TTC549 (cell line): ENCODE measurements around the gene RREB1.

Experiments
- FAIRE-seq: peaks from 2 replicates; lab custom pipeline; 2012; peaks lifted over from hg19 to GRCh38; lab: Jason Lieb, UNC

The RREB1 gene

GRCh38 chr6:7126754-7127153 is 19.0 kb downstream of the RREB1 start:
- FAIRE-seq = no peak

DNA sequence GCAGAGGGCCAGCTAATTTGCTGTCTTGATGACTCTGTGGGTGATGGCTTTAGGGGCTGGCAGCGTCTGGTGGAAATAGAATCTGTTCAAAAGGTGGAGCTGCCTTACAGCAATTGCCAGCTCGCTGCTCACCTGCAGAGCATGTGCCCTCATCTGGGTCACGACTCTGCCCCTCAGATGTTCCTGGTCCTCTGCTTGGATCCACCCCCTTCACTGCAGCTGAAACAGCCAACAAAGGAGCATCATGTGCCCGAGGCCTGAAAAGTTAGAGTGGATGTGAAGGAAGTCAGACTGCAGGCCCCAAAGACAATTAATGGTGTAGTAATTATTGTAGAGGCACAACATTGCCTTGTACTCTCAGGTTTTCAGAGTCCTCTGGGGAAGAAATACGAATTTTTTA is 19.9 kb downstream of the RREB1 start:
- FAIRE-seq = no peak

- no peak for FAIRE-seq
Observed at GRCh38 chr6:7129360-7129759, 21.6 kb downstream of the RREB1 start.

GRCh38 chr6:7129784-7130569 is 22.2 kb downstream of the RREB1 start:
- no peak for FAIRE-seq

DNA sequence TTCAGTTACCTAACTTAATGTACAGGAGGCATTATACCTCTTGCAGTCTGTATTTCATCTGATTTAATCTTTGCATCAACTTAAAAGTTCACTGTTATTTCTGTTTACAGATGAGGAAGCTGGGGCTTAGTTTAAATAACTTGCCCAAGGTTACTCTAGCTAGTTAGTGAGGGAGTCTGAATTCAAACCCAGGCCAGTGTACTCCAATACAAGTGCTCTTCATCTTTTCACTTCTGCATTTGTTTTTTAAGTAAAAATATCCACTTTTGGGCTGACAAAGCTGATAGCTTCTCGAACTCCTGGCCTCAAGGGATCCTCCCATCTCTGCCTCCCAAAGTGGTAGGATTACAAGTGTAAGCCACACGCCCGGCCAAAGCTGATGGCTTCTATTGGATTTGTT is 23.6 kb downstream of the RREB1 start:
- FAIRE-seq = no peak

DNA sequence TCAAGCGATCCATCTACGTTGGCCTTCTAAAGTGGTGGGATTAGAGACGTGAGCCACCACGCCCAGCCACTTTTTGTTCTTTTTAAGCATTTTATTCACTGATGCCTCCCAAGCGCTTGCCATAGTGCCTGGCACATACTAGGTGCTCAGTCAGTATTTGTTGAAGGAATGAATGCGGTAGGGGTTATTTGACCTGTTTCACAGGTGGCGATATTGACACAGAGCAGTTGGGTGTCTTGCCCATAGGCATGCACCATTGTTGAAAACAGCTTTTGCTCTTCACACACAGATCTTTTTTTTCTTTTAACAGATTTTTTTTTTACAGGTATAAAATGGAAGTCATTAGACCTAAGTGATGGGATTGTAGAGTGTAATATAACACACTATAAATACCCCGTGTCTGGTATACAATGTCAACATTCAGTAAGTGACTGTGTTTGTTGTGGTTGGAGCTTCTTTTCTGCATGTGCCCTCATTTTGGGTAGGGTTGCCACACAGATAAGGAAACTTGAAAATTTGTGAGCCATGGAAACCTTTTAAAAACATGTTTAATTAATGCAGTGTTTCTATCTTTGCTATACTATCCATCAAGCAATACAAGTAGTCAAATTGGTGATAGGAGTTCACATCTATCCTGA is 24.8 kb downstream of the RREB1 start:
- no peak for FAIRE-seq

- no peak for FAIRE-seq
Observed at GRCh38 chr6:7134999-7135745, 27.4 kb downstream of the RREB1 start.

DNA sequence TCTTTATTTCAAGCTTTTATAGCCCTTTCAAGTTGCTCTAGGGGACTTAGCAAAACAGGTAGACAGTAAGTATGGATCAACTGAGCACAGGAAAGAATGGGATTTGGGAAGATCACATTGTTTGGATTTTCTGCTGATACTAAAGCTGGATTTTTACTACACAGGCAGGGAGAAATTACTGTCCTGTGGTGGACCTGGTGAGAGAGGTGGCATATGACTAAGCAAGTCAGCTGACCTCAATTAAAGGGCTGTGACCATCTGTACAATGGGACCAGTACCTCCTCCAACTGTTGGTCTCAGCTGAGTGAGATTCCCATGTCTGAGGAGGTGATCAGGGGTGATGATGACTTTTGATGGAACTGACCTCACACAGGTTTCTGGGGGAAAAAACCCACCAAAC is 28.0 kb downstream of the RREB1 start:
- no peak for FAIRE-seq

DNA sequence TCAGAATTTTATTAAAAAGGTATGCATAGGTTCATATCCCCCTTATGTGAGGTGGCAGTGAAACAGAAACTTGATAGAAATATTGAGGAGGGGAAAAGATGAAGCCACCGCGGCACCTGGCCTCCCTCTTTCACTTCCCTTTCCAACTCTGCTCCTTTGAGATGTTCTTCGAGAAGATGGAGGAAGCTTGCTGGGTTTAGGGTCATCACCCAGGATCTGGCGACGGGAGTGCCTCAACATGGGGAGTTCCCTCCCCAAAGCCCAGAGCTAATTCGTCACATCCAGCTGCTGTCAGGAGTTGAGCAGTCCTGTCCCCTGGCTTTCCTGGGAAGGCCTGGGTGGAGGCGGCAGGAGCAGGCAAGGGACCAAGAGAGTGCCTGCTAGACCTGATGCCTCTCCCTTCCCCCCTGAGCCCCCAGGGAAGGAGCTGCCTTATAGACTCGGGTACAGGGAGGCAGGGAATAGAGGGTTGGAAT is 29.1 kb downstream of the RREB1 start:
- FAIRE-seq = no peak

- no peak for FAIRE-seq
Observed at GRCh38 chr6:7137335-7138045, 29.7 kb downstream of the RREB1 start.

- FAIRE-seq = no peak
Observed at GRCh38 chr6:7138046-7138531, 30.3 kb downstream of the RREB1 start.

- FAIRE-seq = no peak
Observed at GRCh38 chr6:7138921-7139358, 31.2 kb downstream of the RREB1 start.

DNA sequence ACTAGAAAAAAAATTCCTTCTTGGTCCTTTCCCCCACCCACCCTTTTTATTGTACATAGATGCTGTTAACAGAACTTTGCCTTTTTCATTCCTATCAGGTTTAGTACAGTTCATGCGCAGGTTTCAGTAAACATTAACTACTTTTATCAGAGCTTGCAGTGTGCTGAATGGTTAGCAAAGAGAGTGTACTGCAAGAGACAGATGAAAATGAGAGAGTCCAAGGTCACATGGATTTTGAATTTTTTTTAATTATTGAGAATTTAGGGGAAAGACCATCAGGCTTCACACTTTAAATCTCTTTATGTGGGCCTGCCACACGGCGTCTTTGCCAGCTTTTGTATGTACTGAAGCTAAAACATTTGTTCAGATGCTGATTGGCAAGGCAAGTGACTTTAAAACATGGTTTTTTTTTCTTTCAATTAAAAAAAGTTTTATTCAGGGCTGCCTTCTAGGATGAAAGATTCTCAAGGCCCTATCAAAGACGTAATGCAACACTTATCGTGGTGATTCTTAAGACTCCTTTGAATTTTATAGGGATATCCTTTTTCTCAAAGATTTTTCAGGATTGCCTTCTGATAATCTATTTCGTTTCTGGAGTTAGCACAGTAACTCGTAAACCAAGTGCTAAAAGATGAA is 32.2 kb downstream of the RREB1 start:
- FAIRE-seq = no peak

GRCh38 chr6:7140631-7141378 is 33.0 kb downstream of the RREB1 start:
- FAIRE-seq = no peak

DNA sequence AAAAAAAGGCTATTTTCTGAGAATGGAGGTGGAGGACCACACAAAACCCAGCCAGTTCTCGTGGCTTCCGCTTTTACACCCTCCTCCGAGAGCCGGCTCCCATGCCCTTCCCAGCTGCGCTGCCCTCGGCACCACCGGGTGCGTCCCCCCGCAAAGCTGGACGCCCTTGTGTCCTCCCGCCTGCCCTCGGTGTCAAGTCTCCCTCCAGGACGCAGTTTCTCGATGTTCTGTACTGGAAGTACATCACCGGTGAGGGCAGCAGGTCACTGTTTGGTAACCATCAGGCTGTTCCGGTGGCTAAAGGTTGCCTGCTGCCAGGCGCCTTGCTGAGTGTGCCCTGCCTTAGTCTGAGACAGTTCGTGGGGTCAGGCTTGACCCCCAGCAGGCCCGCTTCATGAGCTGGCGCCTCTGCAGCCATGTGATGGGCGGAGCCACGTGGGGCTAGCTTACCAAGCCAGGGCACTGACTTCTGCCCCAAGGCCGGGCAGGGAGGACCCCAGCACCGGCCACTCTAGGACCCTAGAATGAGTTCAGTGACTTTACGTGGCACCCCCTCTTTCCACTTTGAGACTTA is 34.6 kb downstream of the RREB1 start:
- FAIRE-seq = no peak

- no peak for FAIRE-seq
Observed at GRCh38 chr6:7142918-7143475, 35.2 kb downstream of the RREB1 start.

- no peak for FAIRE-seq
Observed at GRCh38 chr6:7143476-7143974, 35.8 kb downstream of the RREB1 start.

DNA sequence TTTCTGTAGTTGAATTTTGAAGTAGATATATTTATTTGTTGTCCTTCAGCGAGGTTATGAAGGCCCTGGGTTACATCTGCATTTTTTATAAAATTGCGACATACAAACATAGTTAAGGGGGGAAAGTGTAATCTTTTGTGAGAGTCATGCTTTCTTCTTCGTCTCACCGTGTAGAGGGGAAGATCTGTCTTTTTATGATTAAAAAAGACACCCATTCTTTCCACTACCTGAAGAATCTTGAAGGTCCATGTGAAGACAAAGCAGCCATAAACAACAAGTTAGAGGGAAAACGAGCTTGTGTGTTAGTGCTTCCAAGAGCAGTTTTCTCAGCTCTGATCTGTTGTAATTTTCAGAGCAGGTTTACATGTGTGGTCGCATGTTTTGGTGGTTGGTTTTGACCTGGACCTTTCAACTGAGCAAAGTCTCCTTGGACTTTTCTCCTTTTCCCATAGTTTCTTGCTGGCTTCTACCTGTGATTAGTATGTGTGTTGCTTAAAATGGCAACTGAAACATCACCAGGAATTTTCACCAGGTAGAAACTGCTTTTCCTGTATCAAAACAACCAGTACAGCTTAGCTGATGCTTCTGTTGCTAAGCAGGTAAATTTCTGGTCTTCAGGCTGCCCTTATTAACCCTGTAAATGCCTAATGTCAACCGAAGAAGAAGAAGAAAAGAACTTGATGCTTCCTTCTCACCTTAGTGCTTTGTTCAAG is 37.3 kb downstream of the RREB1 start:
- FAIRE-seq = no peak

- no peak for FAIRE-seq
Observed at GRCh38 chr6:7145585-7145884, 37.8 kb downstream of the RREB1 start.
